Pancreas (tissue), 10 donors: Measurements from ENCODE around the gene BMP6. TPM values are rescaled to one million over a fixed set of nuclear protein-coding genes. Genes with fewer than 3 reads are reported as not detected.
A peak's percentile ranks its signal among the peaks of the same experiment; 100 is the strongest.

Experiments used
- ATAC-seq, 4 donors: fragments of 200-7000 bp; cut with Tn5 transposase; one replicate each; pipeline versions ENCODE4 v1.8.0 to v1.9.1; 2020; ENCODE audit warnings: mild to moderate bottlenecking in 4 of 4, moderate library complexity in 4 of 4
- DNase-seq, 6 donors: peaks; one replicate each; pipeline ENCODE4 v3.0.0-alpha.2; 2020
- FAIRE-seq: peaks from 2 replicates; lab custom pipeline; 2012; peaks lifted over from hg19 to GRCh38; lab: Jason Lieb, UNC
- H3K27ac ChIP-seq, 4 donors: fragments of 200-600 bp; sonication (generic); 1 replicate in 3 of 4; 2 replicates in 1 of 4; pipeline versions ENCODE4 v1.5.0 to v1.8.0; 2020
- H3K27me3 ChIP-seq, 4 donors: fragments of 200-600 bp; one replicate each; pipeline ENCODE4 v1.8.0; 2021
- H3K36me3 ChIP-seq, 3 donors: fragments of 200-600 bp; sonication (generic) in 1 of 3; one replicate each; pipeline versions ENCODE4 v1.5.0 to v1.8.0; 2020 to 2021
- H3K4me1 ChIP-seq, 3 donors: fragments of 200-600 bp; one replicate each; pipeline ENCODE4 v1.8.0; 2021
- H3K4me3 ChIP-seq, 4 donors: fragments of 200-600 bp; sonication (generic) in 2 of 4; one replicate each; pipeline versions ENCODE4 v1.5.0 to v1.8.0; 2020 to 2021
- H3K9me3 ChIP-seq, 4 donors: fragments of 200-600 bp; one replicate each; pipeline ENCODE4 v1.8.0; 2021
- CTCF ChIP-seq, 4 donors: fragments of 200-600 bp; sonication (generic) in 3 of 4; IDR thresholded peaks; one replicate each; pipeline versions ENCODE4 v1.5.0 to v1.8.0; 2021; ENCODE audit warnings: antibody characterized with exemption in 4 of 4
- WGBS, 2 donors: extraction: QIAGEN DNeasy Blood & Tissue Kit; methylation state at CpG; one replicate each; pipeline ENCODE4 v1.1.7; 2013; 5-methylcytosine and 5-hydroxymethylcytosine counted together
- intact Hi-C, 3 donors: fragments of 100-400 bp; cut with DNase I; formaldehyde crosslinking; loops; one replicate each; pipeline versions ENCODE4 v1.11.1 to v1.14.2; 2022
- polyA plus RNA-seq, 2 donors: library from polyadenylated mRNA; stranded (reverse); fragments of 200-250 nt; gene quantifications; one replicate each; pipeline ENCODE4 v1.2.3, GENCODE V29; 2013
- total RNA-seq, 6 donors: library from RNA; stranded (reverse); fragmentation: NEBNext Ultra II Directional in 4 of 6; extraction: Animal tissue kit (Norgen Biotek cat#: 25700) in 4 of 6; gene quantifications; one replicate each; pipeline versions ENCODE4 v1.2.1 to v1.2.4, GENCODE V29; 2021 to 2023
- donor health status: healthy with polysubstance abuse.
- donor health status: DM: no; HTN: no; CAD: no; lungs with moderate emphysema.
- donor health status: DM: no; HTN: no; CAD: no.
- donor health status: control.
- donor health status: control.
- donor health status: Bipolar disorder and iron deficiency.
- donor health status: DM: yes; HTN: yes; CAD: no.
- donor health status: DM: no; HTN: no; CAD: no.
- donor health status: DM: no; HTN: no; CAD: no.
- donor health status: DM: yes; HTN: yes; CAD: no.

BMP6 gene
- total RNA-seq = under 1 TPM; 0.09 to 0.69 (median 0.31) TPM
- under 1 TPM; 0.40 to 0.42 TPM for polyA plus RNA-seq

GRCh38 chr6:7725849-7726415 is at the start of gene BMP6:
Gene BMP6, plus strand, starts transcription at chr6:7726099. Its CDS starts 857 bp downstream, at chr6:7726956.
- ATAC-seq (peak; percentile 95 to 97 (median 97)), DNase-seq (peak; percentile 83 to 94 (median 87)), FAIRE-seq (no peak)
- Histone ChIP-seq H3K9me3 (no peaks in the 10 kb centered on the region), H3K27me3 (peaks cover 0 to 15% (median 1%) of the 10 kb centered on the region in 4 donors), H3K27ac (no peak within 1 kb of the TSS), H3K4me3 (peak within 1 kb of the TSS; percentile 28 to 68 (median 38)), H3K4me1 (peaks cover 12 to 15% (median 13%) of the 10 kb centered on the region in 3 donors), H3K36me3 (no peaks in the 10 kb centered on the region)
- 0 to 1% methylated on average over 64 to 69 of the region's 69 CpGs for WGBS, 2 donors
- intact Hi-C loops = loop anchor here in 2 of 3 donors (10.0 kb wide), 1 partner anchor 279 kb away; no protein-coding TSS in a partner anchor
- TF ChIP-seq CTCF (IDR thresholded peaks at IDR 0.05) = no peak

- no peak overlapping the region for H3K27ac ChIP-seq
- 84 to 89% methylated on average over 5 of the region's 5 CpGs for WGBS, 2 donors
- no peak for TF ChIP-seq CTCF (IDR thresholded peaks at IDR 0.05)
- no peak overlapping the region for H3K4me3 ChIP-seq
- intact Hi-C loops = no loop called here
- no peaks in the 10 kb centered on the region for H3K27me3 ChIP-seq
- H3K9me3 ChIP-seq = no peaks in the 10 kb centered on the region
- ATAC-seq (no peak), DNase-seq (no peak), FAIRE-seq (no peak)
- H3K4me1 ChIP-seq = no peaks in the 10 kb centered on the region
- H3K36me3 ChIP-seq = no peaks in the 10 kb centered on the region
Measured at GRCh38 chr6:7677229-7677628, 48.7 kb upstream of the BMP6 start.

- ATAC-seq = no peak
- 64 to 70% methylated on average over 12 of the region's 12 CpGs for WGBS, 2 donors
- intact Hi-C loops = no loop called here
Measured at GRCh38 chr6:7680393-7681075, 45.4 kb upstream of the BMP6 start.

DNA sequence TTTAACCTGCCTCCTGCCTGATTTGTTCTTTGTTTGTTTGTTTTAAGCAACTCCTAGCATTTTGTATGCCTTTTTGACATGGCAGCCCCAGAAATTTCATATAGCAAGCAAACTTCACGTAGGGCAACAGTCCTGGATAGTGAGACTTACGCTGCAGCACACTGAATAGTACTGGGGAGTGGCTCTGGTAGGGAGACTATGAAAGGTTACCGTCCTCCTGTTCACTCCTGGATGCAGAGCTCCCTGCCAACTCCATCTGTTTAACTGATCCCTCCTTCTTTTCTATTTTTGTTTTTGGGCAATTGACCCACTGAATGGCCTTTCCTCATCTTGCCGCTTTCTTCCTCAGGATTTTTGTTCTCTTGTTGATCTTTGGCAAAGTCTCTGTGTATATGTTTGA is 44.5 kb upstream of the BMP6 start:
- DNase-seq (no peak), FAIRE-seq (no peak), ATAC-seq (no peak)
- H3K36me3 ChIP-seq = no peaks in the 10 kb centered on the region
- H3K9me3 ChIP-seq = no peaks in the 10 kb centered on the region
- no peak overlapping the region for H3K27ac ChIP-seq
- no peak overlapping the region for H3K4me3 ChIP-seq
- no peak for TF ChIP-seq CTCF (IDR thresholded peaks at IDR 0.05)
- H3K27me3 ChIP-seq = no peaks in the 10 kb centered on the region
- WGBS, 2 donors = 80% methylated on average over 4 of the region's 4 CpGs
- intact Hi-C loops = no loop called here
- H3K4me1 ChIP-seq = no peaks in the 10 kb centered on the region

More at GRCh38 chr6:7680393-7681075, 45.4 kb upstream of the BMP6 start:
- no peaks in the 10 kb centered on the region for H3K4me1 ChIP-seq
- FAIRE-seq (no peak), DNase-seq (no peak)
- H3K27me3 ChIP-seq = no peaks in the 10 kb centered on the region
- no peaks in the 10 kb centered on the region for H3K36me3 ChIP-seq
- TF ChIP-seq CTCF (IDR thresholded peaks at IDR 0.05) = no peak
- H3K27ac ChIP-seq = no peak overlapping the region
- H3K9me3 ChIP-seq = no peaks in the 10 kb centered on the region
- no peak overlapping the region for H3K4me3 ChIP-seq

DNA sequence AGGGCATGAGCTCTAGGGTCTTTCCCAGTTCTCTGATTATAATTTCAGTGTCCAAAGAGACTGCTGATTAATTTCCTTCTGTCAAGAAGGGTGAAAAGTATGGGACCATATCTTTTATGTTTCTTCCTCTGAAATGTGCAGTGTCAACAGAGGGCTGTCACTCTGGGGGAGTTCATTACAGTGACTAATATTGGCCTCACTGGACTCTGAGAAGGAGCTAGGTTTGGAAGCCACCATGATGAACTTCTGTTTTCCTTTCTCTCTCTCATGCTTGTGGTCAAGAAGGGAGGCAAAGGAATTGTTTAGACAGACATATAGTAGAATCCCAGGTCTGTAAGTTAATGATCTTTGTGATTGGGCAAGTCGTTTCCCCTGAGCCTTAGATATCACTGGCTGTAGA is 41.8 kb upstream of the BMP6 start:
- no peaks in the 10 kb centered on the region for H3K9me3 ChIP-seq
- TF ChIP-seq CTCF (IDR thresholded peaks at IDR 0.05) = no peak
- intact Hi-C loops = no loop called here
- WGBS, 2 donors = 30 to 52% methylated on average over 1 of the region's 1 CpG
- no peaks in the 10 kb centered on the region for H3K36me3 ChIP-seq
- no peaks in the 10 kb centered on the region for H3K27me3 ChIP-seq
- FAIRE-seq (no peak), DNase-seq (no peak), ATAC-seq (no peak)
- H3K4me3 ChIP-seq = no peak overlapping the region
- H3K27ac ChIP-seq = no peak overlapping the region
- H3K4me1 ChIP-seq = peaks cover 0 to 14% (median 7%) of the 10 kb centered on the region in 3 donors
